Astrocyte of the spinal cord (primary cell): ENCODE results near the gene HTT.

Experiments used
- DNase-seq: peaks from one replicate; pipeline ENCODE4 v3.0.0; 2011; ENCODE audit warnings: low read depth, low spot score
- H3K4me3 ChIP-seq: 2 replicates; pipeline ENCODE4 v1.5.1; 2011; ENCODE audit warnings: low read depth, mild to moderate bottlenecking, low read length, moderate library complexity
- CTCF ChIP-seq: IDR thresholded peaks from 2 replicates; pipeline ENCODE4 v1.5.1; 2012; ENCODE audit warnings: low read depth, mild to moderate bottlenecking, low read length, inconsistent platforms
- in situ Hi-C: cut with HindIII; loops from 2 replicates; pipeline ENCODE4 v1.10.0; 2017; ENCODE audit warnings: low sequenced_read_pairs

The HTT gene

GRCh38 chr4:3244002-3244401 is 169.5 kb downstream of the HTT start:
- in situ Hi-C loops: no loop called here
- TF ChIP-seq CTCF: no peak
- DNase-seq: no peak
- no peak overlapping the region for H3K4me3 ChIP-seq

GRCh38 chr4:3244747-3245146 is 170.3 kb downstream of the HTT start:
- no peak for DNase-seq
- TF ChIP-seq CTCF: no peak
- H3K4me3 ChIP-seq: no peak overlapping the region
- in situ Hi-C loops: no loop called here

GRCh38 chr4:3245676-3246075 is 171.2 kb downstream of the HTT start:
- TF ChIP-seq CTCF: no peak
- no peak for DNase-seq
- no peak overlapping the region for H3K4me3 ChIP-seq
- in situ Hi-C loops: no loop called here

- in situ Hi-C loops: no loop called here
- no peak for TF ChIP-seq CTCF
- H3K4me3 ChIP-seq: no peak overlapping the region
- no peak for DNase-seq
These were observed 172.2 kb downstream of the HTT start for GRCh38 chr4:3246458-3247398.

GRCh38 chr4:3247399-3248177 is 173.1 kb downstream of the HTT start:
- DNase-seq: no peak
- H3K4me3 ChIP-seq: no peak overlapping the region
- TF ChIP-seq CTCF: no peak
- in situ Hi-C loops: no loop called here

GRCh38 chr4:3248178-3248480 is 173.6 kb downstream of the HTT start:
- H3K4me3 ChIP-seq: no peak overlapping the region
- no peak for TF ChIP-seq CTCF
- in situ Hi-C loops: no loop called here
- no peak for DNase-seq
